NAMALWA (cell line): ENCODE data around the gene SH3D21.

ENCODE experiments used
- DNase-seq: peaks from one replicate; pipeline ENCODE4 v3.0.0-alpha.2; 2015; ENCODE audit warnings: low spot score

Gene SH3D21

DNA sequence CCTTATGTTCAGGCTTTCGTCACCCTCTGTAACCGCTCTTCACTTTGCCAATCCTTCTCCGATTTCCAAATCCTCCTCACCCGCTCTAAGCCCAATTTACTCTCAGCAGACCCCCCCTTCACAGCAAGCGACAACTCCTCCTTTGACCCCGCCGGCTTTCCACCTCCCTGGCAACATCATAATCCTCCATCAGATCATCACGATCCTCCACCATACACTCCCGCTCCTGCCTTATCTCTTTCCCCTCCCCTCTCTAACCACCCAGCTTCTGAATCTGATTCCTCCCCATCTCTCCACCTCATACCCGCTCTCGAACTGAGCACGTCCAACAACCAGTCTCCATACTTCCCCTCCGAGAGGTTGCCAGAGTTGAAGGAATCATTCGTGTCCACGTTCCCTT is 24.8 kb downstream of the SH3D21 start:
- no peak for DNase-seq

DNA sequence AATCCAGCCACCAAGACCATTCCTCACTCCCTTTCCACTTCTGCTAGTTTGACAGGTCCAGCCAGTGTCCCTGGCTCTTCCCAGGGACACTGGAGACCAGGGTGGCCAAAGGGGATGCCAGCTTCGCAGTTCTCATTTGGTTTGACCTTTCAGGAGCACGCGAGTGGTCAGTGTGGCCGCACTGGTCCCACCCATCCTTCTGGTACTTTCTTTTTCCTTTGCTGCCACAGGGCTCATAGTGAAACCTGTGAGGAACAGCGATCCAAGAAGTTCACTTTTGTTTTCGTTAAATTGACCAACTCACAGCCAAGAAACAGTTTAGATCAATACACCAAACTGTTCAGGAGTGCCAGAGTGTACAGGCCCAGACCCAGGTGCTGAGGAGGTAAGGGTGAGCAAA is 31.7 kb downstream of the SH3D21 start:
- no peak for DNase-seq

DNA sequence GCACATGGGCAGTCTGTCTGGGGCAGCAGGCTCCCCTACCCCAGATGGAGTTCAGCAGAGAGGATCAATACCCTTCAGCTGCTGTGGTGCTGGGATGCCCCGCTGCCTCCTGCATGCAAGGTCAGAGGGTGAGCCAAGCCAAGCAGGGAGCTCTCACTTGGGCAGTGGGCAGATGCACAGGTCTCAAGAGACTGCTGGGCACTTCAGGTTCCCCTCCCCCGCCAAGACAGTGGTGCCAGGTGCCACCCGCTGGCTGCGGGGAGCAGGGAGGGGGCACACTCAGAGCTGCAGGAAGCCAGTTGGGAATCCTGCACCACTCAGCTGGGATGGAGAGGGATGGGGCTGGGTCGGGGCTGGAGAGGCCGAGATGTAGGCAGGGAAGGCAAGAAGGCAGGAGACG is 33.0 kb downstream of the SH3D21 start:
- DNase-seq = no peak

DNA sequence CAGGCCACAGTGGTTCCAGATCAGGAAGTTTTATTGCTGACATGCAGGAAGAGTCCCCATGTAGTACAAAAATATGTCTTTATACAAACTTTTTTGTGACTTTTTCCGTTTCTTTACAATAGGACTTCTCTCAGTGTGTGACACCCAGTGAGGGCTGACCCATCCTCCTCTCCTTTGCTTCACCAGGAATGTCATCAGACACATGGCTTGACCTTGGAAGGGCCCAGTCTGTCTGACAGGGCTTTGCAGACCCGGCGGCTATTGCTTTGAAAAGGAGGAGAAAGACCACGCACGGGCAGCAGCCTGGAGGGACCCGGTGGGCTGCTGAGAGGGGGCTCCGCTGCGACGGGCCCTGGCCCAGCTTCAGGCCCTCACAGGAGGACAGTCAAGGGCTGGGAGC is 33.4 kb downstream of the SH3D21 start:
- DNase-seq = no peak

DNA sequence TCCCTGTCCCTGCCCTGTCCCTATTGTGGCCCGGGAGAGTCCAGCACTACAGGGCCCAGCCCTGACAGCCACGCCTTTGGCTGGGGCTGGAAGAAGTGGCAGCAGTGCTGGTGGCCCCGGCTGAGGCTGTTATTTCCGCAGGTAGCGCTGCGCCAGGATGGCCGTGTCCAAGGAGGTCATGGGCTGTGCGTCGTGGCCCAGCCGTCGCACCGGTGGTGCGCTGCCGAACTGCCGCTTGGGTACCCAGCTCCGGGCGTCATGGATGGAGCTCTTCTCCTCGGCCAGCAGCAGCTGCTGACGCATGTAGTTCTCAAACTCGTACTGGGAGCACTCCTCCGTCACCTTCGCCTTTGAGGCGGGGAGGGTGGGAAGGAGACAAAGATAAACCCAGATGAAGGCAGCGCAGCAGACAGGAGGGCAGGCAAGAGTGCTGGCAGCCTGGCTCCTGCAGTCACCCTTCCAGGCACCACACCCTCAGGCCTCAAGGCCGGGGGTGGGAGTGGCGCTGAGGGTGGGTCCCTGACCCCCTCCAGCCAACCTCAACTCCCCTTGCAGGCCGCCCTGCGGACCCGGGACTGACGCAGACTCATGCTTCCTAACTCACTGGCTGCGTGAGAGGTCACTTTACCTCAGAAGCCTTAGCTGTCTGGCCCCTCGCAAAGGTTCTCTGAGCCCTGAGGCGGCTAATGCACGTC is 35.6 kb downstream of the SH3D21 start:
- no peak for DNase-seq

DNA sequence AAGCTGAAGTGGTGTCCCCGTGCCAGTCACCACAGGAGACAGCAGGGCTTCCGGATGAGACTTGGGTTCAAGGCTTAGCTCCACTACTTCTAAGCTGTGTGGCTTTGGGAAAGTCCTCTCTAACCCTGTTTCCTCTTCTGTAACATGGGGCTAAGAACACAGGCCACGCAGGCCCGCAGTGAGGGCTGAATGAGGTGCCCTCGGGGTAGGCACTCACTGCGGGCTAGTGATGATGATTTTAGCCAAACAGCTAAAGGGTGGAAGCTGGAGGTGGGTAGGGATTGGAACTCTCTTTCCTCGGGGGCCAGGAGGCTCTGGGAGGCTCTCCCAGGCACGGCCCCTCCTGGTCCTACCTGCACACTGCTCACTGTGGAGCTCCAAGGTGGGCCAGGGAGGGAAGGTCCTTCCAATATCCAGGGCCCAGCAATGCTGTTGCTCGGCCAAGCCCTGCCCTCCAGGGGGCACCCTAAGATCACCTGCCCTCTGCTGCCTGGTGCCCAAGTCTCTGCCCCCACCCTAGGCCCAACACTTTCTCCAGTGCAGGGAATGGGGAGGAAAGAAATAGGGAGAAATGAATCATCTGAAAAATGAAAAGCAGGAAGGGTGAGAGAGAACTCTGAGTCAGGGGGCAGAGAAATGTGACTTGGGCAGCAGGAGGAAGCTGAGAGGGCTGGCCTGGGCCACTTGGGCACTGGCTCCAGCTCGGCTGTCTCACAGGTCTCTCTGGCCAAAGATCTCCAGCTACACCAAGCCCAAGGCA is 36.4 kb downstream of the SH3D21 start:
- DNase-seq = peak; percentile 55

DNA sequence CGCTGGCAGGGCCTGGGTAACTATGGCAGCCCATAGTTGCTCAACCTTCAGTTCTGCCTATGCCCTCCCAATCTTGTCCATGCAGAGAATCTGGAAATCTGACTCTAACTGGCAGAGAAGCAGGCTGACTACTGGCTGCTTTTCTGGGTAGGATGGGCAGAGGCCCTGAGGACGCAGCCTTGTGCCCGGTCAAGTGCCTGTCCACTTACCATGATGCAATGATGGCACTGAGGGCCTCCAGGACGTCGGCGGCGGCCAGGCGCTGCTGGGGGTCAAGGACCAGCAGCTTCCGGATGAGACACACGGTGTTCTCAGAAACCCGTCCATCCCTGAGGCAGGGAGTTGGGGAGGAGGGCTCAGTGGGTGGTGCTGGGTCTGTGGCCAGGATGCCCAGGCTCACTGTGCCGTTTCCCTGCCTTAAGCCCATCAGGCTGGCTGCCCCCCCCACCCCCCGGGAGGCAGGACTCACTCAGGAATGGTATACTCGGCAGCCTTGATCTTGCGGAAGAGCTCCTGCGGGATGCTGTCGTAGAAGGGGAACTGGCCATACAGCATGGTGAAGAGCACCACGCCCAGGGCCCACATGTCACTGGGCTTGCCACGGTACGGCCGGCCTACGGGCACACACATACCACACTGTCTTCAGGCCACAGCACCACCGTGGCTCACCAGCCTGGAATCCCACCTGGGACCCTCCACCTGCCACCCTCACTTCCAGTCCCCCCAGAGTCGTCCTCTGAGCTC is 37.7 kb downstream of the SH3D21 start:
- no peak for DNase-seq

DNA sequence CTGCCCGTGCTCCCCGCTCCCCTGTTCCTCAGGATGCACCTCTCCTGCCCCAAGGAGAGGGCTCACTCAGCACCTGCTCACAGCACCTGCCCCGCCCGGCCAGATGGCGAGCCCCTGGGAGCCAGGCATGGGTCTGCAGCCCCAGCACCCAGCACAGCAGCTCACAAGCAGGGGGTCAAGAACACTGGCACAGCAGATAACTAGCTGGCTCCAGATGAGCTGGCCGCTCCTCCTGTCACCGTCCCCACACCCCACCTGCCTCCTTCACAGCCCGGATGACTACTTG is 38.2 kb downstream of the SH3D21 start:
- DNase-seq = no peak

DNA sequence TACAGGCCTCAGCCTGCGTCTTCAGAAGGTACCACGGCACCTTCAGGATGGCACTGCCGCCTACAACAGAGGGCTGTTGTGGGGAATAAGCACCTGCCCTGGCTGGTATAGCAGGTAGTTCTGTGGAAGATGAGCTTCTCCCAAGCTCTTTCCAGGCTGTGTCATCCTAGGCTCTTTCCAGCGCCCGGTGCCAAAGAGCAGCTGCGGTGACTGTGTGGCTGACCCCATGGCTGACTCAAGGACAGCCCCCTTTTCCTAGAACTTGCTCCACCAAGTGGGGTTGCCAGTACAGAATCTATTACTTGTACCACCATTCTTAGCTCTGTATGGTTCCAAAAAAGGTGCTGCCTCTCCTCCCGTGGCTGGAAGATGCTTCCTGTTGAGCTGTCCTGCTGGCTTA is 39.2 kb downstream of the SH3D21 start:
- DNase-seq = no peak

DNA sequence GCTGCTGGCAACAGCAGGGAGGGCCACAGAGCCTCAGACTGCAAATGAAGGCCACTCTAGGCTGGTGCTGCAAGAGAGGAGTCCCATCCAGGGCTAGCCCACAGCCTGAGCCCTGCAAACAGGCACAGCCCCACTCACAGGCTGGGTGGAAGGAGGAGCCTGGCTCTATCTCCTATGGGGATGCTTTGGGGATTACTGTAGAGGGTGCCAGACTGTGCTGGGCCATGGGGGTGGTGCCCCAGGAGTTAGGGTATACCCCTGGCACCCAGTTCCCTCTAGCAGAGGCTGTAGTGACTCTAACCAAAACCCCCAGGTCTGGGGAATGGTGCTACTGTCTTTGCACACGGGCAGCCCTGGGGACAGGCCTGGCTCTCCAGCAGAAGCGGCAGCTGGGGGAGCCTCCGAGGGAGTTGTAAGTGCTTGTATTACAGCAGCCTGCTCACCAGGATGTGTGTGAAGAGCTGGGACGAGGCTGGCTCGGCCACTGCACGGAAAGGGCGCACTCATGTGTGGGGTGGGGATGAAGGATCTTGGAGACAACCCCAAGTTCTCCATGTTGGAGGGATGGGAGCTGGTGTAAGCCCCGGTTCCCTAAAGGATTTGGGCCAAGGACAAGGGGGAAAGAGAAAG is 40.7 kb downstream of the SH3D21 start:
- DNase-seq = no peak

DNA sequence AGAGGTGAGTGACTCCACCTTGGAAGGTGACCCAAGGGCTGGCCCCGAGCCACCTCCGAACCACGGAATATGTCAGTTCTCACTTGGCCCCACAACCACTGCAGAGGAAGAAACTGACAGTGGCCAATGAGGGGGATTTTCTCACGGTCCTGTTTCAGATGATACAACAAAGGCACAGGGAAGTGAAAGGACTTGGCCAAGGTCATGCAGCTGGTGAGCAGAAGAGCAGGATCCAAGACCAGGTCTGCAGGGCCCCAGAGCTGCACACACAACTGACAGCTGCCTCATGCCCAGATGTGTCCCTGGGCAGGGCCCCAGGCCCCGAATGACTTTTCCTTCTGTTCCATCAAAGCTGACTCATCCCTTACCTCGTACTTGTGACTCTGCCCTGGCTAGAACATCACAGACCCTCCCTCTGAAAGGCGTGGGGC is 43.1 kb downstream of the SH3D21 start:
- peak; percentile 67 for DNase-seq

DNA sequence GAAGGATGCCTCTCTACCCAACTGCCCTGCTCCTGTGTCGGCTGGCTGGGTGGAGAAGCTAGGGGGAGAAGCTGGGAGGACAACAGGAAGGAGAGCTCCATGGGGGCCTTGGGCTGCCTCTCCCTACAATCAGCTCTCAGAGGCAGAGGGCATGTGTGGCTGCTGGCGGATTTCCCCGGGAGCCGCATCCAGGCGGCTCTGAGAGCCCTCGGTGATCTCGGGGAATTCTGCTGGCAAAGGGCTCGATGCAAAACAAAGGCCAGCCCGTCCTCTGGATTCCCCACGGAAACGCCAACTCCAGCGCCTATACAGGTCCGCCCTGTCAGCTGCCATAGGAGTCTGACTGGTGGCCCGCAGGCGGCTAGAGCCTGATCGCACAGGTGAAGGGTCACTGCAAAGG is 43.7 kb downstream of the SH3D21 start:
- no peak for DNase-seq

DNA sequence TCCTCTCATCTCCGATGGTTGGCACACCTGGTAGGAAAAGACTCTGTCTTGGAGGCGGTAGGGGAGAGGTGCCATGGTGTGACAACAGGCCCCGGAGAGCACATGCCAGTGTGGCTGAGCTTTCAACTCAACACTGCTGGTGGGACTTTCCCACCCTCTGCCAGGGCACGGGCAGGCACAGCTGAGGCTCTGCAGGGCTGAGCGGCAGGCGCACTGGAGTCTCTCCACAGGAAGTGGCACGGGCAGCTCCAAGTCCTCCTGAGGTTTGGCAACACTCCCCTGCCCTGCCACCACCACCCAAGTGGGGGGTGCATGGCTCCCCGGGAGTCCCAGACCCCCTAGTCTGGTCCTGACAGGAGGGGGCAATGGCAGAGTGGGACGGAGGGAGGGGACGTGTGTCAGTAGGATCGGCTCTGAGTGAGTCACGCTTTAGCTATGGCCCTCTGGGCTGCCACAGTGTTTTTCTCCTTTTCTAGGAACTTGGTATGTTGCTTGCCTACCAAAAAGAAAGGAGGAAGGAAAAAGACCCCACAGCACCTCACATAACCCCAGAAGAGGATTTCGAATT is 44.6 kb downstream of the SH3D21 start:
- DNase-seq = no peak

DNA sequence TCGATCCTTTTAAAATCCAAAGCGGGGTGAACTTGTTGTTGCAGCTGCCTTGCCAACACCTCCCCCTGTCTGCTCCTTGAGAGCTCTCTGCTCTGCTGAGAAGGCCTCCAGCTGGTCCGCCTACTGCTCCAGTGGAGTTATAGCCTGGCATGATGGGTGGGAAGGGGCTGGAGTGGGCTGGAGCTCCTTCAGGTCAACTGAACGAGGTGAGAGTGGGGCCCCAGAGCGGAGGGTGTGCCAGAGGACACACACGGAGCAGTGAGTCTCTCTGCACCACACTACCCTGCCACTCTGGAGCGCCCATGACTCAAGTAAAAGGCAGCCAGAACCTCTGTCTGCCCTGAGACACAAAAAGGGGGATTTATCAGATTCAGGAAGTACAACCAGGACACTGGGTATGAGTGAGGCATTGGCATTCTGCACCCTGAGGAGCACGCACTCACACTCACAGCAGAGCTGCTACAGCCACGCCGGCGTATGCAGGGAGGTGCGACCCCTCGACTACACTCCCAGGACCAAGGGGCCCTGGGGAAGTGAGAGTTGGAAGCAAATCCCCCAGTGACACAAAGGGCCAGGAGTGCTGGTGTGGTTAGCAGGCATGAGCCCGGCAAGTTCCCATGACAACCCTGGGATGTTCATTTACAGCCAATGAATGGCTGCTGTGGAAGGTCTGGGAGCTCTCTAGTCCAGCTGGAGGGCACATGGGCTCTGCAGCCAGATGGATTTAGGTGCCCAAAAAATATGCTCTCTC is 45.2 kb downstream of the SH3D21 start:
- DNase-seq = no peak

DNA sequence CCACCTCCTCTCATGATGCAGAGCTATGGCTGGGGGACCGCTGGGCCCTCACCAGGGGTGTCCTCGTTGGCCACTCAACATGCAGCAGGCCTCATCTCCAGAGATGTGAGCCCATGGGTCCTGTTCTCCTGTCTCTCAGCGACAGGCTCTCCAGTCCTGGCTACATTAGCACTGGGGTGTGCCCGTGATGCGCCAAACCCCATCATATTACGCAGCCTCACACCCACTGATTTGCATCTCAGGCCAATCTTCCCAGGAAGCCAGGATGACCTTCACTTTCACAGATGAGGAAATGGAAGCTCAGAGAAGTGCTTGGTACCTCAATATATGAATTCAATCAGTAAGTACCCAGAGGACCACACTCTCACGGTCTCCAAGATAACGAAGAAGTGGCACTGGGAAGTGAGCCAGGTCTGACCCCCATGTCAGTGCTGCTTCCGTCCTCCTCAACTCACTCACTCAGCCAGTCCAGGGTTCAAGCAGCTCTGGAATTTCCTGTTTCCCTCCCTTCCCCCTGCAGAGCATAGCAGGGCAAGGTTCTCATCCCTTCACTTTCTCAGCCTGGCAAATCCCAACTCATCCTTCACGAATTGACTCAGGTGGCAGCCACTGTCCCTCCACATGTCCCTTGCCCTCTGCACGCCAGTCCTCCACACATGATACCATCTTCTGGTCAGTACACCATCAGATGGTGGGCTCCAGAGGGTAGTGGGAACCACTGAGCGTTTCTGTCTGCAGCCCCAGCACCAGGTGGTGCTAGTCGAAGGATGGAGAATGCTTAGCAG is 46.1 kb downstream of the SH3D21 start:
- DNase-seq = no peak

DNA sequence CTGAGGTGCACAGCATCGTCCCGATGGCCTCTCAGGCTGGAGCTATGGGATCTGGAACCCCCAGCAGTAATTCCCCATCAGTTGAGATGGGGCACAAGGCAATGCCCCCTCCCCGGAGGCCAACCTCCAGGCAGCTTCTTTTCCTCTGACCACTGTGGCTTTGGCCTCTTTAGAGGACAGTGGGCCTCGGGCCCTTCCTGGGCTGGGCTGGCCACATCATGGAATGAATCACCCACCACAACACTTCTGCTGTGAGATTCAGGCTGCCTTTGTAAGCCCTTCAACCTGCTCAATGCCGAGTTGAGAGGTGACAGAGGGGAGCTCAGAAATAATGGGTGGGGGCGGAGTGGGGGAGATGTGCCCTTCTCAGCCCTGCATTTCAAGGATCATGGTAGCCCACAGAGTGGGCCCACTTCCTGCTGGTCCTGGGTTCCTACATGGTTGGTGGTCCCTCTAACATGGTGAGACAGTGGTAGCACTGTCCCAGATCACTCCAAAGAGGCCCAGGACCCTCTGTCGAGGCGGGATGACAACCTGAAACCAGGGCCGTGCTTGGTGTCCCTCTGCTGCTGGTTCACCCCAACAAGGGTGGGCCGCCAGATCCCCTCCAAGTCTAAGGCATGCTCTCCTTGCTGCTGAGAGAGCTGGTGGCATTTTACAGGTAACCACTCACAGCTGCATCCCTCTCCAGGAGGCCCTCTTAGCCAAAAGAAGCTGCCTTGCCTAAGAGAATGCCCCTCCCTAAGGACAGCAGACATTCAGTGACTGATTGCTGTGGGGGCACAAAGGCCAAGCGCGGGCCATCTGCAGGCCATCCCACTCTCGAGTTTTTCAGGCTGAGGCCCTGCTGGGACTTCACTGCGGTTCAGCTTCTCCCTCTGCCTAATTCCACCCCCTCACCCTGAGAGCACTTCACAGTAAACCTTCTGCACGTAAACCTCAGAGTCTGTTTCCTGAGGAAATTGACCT is 47.0 kb downstream of the SH3D21 start:
- no peak for DNase-seq

DNA sequence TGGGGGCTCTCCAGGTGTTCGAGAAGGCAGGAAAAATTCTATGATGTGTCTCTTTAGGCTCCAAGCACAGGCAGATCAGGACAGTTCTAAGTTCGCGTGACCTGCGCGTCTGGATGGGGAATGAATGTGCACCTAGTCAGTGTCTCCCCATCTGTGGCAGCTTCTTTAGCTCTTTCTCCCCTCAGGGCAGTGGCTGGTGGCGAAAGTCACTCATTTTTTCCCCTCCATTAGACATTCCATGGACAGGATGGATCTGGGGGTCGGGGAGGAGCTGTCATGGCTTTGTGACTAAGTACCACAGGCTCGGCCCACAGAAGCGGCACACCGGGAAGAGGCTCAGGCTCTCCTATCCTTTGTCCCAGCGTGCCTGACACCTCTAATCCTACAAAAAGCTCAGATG is 48.3 kb downstream of the SH3D21 start:
- DNase-seq = no peak

DNA sequence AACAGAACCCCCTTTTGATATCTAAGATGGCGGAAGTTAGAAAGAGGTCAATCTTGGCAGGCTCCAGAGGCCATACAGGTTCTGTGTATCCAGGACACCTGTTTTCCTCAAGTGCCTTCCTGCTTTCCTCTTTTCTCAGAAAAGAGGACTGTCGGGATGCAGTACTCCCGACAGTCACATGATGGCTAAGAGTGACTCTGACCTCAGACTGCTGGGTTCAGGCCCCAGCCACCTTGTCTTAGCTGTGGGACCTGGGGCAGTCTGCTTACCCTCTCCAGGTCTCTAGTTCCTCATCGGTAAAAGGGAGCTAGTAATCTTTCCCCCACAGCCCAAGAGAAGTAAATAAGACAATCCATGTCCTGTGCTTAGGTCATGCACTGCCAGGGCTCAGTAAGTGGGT is 49.6 kb downstream of the SH3D21 start:
- DNase-seq = no peak

DNA sequence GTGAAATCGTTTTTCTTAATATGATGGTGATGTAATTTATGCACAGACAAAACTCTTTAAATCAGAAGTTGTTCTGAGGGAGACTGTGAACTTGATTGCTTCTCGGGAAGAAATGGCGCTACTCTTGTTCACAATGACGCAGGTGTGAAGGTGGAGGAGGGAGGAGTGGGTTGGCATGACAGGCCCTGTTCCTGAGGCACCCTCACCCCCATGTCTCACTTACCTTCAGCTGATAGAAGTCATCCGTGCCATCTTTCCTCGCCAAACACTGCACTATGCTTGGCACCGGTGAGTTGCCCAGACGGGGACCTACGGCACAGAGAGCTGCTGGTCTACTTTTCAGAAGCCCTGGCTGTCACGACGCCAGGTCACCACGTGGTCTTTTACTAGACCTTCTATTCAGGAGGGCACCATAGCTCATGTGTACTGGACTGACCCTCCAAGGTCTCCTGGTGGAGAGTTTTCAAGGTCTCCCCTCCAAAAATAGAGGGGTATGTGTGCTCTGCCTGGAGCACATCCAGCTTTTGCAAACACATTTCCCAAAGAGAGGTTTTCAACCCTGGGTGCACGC is 52.4 kb downstream of the SH3D21 start:
- no peak for DNase-seq
